NCI-H524 (cell line): ENCODE results near the gene CCDC9B.

Experiments
- DNase-seq, 2 experiments: peaks; one replicate each; lab custom pipeline; 2025; lab: John Stamatoyannopoulos, UW

The CCDC9B gene

GRCh38 chr15:40329804-40330203, 10.9 kb downstream of the CCDC9B start:
- no peak for DNase-seq

- no peak for DNase-seq
Measured at GRCh38 chr15:40328751-40329150, 12.0 kb downstream of the CCDC9B start.

- no peak for DNase-seq
Measured at GRCh38 chr15:40328176-40328575, 12.6 kb downstream of the CCDC9B start.

- peak; percentile 41 to 82 for DNase-seq
Measured at GRCh38 chr15:40327457-40327856, 13.3 kb downstream of the CCDC9B start.

GRCh38 chr15:40325700-40326099, 15.0 kb downstream of the CCDC9B start:
- DNase-seq: no peak

GRCh38 chr15:40325188-40325587, 15.6 kb downstream of the CCDC9B start:
- DNase-seq: no peak

GRCh38 chr15:40323953-40324937, 16.5 kb downstream of the CCDC9B start:
- DNase-seq: peak in 1 of 2 experiments; percentile 31

- DNase-seq: peak; percentile 97 to 98
Measured at GRCh38 chr15:40323239-40323952, 17.3 kb downstream of the CCDC9B start, which contains the start of gene INAFM2. INAFM2 (plus strand) TSS chr15:40323692; CDS start chr15:40324056, 364 bp downstream.

- DNase-seq: peak in 1 of 2 experiments; percentile 40
Measured at GRCh38 chr15:40322531-40323238, 18.1 kb downstream of the CCDC9B start.

GRCh38 chr15:40320931-40321371, 19.8 kb downstream of the CCDC9B start:
- DNase-seq: peak; percentile 30 to 76

GRCh38 chr15:40320409-40320808, 20.3 kb downstream of the CCDC9B start:
- no peak for DNase-seq

GRCh38 chr15:40317580-40317979, 23.2 kb downstream of the CCDC9B start:
- no peak for DNase-seq

- no peak for DNase-seq
Measured at GRCh38 chr15:40316931-40317330, 23.8 kb downstream of the CCDC9B start.

- DNase-seq: no peak
Measured at GRCh38 chr15:40314723-40315276, 25.9 kb downstream of the CCDC9B start.

- peak; percentile 93 to 98 for DNase-seq
Measured at GRCh38 chr15:40313531-40314398, 27.0 kb downstream of the CCDC9B start.

GRCh38 chr15:40312370-40313158, 28.2 kb downstream of the CCDC9B start:
- DNase-seq: no peak

- DNase-seq: no peak
Measured at GRCh38 chr15:40310993-40311392, 29.7 kb downstream of the CCDC9B start.

GRCh38 chr15:40310001-40310959, 30.5 kb downstream of the CCDC9B start:
- DNase-seq: peak; percentile 46 to 66
